ENCODE measurements around the gene MEGF8.

The MEGF8 gene

DNA sequence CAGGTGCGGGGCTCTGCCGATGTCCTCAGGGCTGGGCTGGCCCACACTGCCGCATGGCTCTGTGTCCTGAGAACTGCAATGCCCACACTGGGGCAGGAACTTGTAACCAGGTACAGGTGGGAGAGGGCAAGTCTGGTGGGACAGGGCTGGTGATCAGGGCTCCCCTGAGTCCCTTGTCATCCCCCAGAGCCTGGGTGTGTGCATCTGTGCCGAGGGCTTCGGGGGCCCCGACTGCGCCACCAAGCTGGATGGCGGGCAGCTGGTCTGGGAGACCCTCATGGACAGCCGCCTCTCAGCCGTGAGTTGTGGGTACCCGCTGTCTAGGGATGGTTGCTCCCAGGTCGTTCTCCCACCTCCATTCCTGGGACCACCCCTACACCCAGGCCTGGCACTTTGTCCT, 30.5 kb downstream of the MEGF8 start:
- DNase-seq (ENCODE audit: low read depth in 2 of 2, low spot score in 1 of 2), result no peak

GRCh38 chr19:42356686-42357085, 31.3 kb downstream of the MEGF8 start:
- no peak for DNase-seq (ENCODE audit: low read depth in 2 of 2, low spot score in 1 of 2)

DNA sequence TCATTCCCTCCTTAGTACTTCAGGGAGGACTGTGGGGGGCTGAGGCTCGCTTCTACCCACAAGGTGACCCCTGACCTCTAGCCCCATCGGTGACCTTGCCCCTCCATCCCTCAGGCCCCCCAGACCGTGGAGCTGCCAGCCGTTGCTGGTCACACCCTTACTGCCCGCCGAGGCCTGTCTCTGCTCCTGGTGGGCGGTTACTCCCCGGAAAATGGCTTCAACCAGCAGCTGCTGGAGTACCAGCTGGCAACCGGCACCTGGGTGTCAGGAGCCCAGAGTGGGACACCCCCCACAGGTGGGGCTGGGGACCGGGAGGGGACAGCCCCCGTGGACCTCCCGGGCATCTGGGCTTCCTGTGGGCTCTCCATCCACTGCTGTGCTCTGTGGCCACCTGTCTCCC, 31.9 kb downstream of the MEGF8 start:
- DNase-seq (ENCODE audit: low read depth in 2 of 2, low spot score in 1 of 2), result no peak

DNA sequence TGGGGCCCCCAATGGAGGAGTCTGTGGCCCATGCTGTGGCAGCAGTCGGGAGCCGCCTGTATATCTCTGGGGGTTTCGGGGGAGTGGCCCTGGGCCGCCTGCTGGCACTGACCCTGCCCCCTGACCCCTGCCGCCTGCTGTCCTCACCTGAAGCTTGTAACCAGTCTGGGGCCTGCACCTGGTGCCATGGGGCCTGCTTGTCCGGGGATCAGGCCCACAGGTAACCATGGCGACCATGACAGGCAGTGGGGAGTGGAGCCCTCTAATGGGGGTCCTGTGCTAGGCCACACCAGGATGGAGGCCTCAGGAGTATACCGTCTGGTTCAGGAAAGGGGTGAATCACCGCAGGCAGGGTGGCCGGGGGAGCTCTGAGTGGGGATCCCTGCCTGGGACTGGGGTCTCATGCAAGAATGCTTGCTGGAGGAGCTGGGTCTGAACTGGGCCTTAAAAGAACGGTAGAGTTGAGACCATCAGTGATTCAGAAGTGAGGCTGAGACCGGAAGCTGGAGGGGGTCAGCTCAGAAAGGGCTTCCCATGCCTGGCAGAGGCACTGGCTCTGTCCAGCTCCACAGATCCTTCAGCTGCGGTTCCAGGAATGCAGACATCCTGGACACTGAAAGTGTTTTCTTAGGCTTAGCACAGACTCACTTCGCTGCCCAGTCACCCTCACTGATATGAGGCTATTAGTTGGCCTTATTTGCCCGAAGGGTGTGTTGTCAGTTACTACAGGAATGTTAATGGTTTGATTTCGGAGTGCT, 35.5 kb downstream of the MEGF8 start:
- DNase-seq (ENCODE audit: low read depth in 2 of 2, low spot score in 1 of 2), result no peak

DNA sequence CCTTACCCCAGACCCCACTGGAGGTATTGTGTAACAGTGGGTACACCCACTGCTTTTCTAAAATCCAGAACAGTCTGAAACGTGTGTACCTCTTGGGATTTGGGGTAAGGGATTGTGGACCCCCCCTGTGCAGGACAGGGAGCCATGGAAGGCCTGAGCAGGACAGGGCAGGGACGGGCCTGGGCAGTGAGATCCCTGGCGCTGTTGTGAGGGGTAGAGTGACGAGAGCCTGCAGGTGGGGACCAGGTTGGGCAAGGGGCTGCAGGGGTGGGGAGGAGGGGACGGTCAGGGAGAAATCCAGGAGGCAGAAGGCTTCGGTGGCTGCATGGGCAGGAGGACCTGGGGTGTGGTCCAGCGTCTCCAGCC, 36.1 kb downstream of the MEGF8 start:
- no peak for DNase-seq (ENCODE audit: low read depth in 2 of 2, low spot score in 1 of 2)

DNA sequence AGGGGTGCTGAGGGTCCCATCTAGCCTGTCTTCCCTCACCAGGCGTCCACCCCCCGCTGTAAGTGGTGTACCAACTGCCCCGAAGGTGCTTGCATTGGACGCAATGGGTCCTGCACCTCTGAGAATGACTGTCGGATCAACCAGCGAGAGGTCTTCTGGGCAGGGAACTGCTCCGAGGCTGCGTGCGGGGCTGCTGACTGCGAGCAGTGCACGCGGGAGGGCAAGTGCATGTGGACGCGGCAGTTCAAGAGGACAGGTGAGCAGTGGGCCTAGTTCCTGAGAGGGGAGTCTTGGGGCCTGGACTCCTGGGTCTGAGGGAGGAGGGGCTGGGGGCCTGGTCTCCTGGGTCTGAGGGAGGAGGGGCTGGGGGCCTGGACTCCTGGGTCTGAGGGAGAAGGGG, 36.9 kb downstream of the MEGF8 start:
- DNase-seq (ENCODE audit: low read depth in 2 of 2, low spot score in 1 of 2), result no peak

GRCh38 chr19:42362891-42363440, 37.5 kb downstream of the MEGF8 start:
- DNase-seq (ENCODE audit: low read depth in 2 of 2, low spot score in 1 of 2), result no peak

GRCh38 chr19:42363614-42364346, 38.3 kb downstream of the MEGF8 start:
- no peak for DNase-seq (ENCODE audit: low read depth in 2 of 2, low spot score in 1 of 2)

GRCh38 chr19:42366673-42367072, 41.2 kb downstream of the MEGF8 start:
- DNase-seq (ENCODE audit: low read depth in 2 of 2, low spot score in 1 of 2), result no peak

- DNase-seq (ENCODE audit: low read depth in 2 of 2, low spot score in 1 of 2), result no peak
Observed at GRCh38 chr19:42367929-42368328, 42.5 kb downstream of the MEGF8 start.

GRCh38 chr19:42368360-42368759, 42.9 kb downstream of the MEGF8 start:
- DNase-seq (ENCODE audit: low read depth in 2 of 2, low spot score in 1 of 2), result no peak

DNA sequence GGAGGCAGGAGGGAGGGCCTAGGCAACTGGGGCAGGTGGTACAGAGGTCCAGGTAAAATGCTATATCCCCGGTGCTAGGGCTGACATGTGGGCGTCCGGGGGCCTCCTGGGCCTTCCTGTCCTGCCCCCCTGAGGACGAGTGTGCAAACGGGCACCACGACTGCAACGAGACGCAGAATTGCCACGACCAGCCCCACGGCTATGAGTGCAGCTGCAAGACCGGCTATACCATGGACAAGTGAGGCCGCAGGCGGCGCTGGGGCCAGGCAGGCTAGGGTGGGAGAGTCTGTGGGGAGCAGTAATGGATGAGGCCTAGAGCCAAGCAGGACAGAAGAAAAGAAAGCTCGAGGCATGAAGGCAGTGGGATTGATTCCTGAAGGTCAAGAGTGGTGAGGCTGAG, 43.3 kb downstream of the MEGF8 start:
- DNase-seq (ENCODE audit: low read depth in 2 of 2, low spot score in 1 of 2), result no peak

GRCh38 chr19:42369433-42370067, 44.1 kb downstream of the MEGF8 start:
- DNase-seq (ENCODE audit: low read depth in 2 of 2, low spot score in 1 of 2), result no peak

DNA sequence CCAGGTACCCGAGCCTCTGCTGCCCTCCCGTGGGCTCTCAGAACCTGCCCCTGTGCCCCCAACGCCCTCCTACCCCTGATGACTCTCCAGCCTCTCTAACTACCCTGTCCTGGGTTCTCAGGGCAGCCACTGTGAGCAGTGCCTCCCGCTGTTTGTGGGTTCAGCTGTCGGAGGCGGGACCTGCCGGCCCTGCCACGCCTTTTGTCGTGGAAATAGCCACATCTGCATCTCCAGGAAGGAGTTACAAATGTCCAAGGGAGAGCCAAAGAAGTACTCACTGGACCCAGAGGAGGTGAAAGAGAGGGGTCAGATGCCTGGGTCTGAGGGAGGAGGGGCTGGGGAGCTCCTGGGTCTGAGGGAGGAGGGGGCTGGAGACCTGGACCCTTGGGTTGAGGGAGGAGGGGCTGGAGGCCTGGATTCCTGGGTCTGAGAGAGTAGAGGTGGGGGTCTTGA, 44.7 kb downstream of the MEGF8 start:
- DNase-seq (ENCODE audit: low read depth in 2 of 2, low spot score in 1 of 2), result no peak

GRCh38 chr19:42370626-42371175, 45.3 kb downstream of the MEGF8 start:
- DNase-seq (ENCODE audit: low read depth in 2 of 2, low spot score in 1 of 2), result no peak

DNA sequence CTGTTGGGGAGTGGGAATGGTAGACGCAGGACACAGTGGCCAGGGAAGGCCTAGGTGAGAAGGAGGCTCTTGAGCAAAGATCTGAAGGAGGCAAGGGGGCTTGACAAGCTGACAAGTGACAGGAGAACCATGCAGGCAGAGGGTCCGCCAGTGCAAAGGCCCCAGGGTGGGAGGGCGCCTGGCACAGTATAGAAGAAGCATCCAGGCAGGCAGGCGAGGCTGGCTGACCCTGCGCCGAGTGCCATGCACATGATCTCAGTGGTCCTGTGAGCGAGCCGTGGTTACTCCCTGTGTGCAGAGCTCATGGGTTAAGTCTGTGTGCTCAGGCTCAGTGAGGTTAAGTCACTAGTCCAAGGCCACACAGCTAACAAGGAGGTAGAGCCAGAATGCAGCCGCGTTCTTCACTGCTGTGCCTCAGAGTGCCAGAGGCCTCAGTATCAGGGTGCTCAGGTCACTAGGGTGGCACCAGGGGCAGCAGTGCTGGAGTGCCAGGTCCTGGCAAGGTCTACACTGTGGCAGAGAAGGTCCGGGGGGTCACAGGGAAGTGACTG, 49.5 kb downstream of the MEGF8 start:
- DNase-seq (ENCODE audit: low read depth in 2 of 2, low spot score in 1 of 2), result no peak

- no peak for DNase-seq (ENCODE audit: low read depth in 2 of 2, low spot score in 1 of 2)
Observed at GRCh38 chr19:42375415-42376176, 50.2 kb downstream of the MEGF8 start.

DNA sequence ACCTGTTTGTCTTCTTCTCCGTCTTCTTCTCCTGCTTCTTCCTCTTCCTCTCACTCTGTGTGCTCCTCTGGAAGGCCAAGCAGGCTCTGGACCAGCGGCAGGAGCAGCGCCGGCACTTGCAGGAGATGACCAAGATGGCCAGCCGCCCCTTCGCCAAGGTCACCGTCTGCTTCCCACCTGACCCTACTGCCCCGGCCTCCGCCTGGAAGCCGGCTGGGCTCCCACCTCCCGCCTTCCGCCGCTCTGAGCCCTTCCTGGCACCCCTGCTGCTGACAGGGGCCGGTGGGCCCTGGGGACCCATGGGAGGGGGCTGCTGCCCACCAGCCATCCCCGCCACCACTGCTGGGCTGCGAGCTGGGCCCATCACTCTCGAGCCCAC, 50.7 kb downstream of the MEGF8 start:
- no peak for DNase-seq (ENCODE audit: low read depth in 2 of 2, low spot score in 1 of 2)

GRCh38 chr19:42378225-42379215, 53.1 kb downstream of the MEGF8 start:
- DNase-seq (ENCODE audit: low read depth in 2 of 2, low spot score in 1 of 2), result no peak

Data from stimulated activated CD8-positive, alpha-beta memory T cell treated with anti-CD3 and anti-CD28 coated beads, Interleukin-4, amount 100 ng/mL, for 1 hour (primary cell).